Measurements from ENCODE around the gene TNPO1. TPM values are rescaled to one million over a fixed set of nuclear protein-coding genes. Genes with fewer than 3 reads are reported as not detected.

Gene TNPO1
- total and polyA plus RNA-seq, 2 of the 13 experiments (the other 11 are each of a cell fraction or from before 2014, with no cell fraction given) = 26.7 to 123 TPM

DNA sequence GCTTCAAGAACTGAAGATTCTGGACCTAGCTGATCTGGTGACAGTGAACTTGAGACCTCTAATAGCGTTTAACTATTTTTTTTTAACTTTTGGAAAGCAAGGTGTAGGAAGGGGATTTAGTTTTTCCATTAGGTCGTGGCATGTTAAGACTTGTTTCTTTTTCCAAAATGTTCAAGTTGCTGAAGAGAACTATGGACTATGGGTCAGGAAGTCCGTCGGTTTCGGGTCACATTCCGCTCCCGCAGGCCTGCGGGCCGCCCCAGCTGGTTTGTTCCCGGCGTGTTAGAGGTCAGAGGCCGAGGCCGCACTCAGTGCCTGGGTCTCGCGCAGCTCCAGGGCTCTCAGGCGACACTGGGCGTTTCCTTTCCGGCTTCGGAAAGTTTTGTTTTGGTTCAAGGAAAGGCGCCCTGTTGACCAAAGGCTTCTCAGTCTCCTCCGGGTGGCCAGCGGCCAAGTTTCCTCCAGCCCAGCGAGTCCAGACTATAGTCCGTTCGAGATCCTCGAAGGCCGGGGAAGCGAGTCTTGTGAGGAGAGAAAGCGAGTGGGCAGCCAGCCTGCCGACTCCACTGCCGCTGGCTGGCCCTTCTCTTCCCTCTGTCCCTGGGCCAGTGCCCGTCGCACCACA, 138.8 kb downstream of the TNPO1 start (continued):
- TF ChIP-seq, protein P1, sequence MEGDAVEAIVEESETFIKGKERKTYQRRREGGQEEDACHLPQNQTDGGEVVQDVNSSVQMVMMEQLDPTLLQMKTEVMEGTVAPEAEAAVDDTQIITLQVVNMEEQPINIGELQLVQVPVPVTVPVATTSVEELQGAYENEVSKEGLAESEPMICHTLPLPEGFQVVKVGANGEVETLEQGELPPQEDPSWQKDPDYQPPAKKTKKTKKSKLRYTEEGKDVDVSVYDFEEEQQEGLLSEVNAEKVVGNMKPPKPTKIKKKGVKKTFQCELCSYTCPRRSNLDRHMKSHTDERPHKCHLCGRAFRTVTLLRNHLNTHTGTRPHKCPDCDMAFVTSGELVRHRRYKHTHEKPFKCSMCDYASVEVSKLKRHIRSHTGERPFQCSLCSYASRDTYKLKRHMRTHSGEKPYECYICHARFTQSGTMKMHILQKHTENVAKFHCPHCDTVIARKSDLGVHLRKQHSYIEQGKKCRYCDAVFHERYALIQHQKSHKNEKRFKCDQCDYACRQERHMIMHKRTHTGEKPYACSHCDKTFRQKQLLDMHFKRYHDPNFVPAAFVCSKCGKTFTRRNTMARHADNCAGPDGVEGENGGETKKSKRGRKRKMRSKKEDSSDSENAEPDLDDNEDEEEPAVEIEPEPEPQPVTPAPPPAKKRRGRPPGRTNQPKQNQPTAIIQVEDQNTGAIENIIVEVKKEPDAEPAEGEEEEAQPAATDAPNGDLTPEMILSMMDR (CRISPR knock-in tag; IDR thresholded peaks at IDR 0.05) = no peak
- TF ChIP-seq, protein P2, sequence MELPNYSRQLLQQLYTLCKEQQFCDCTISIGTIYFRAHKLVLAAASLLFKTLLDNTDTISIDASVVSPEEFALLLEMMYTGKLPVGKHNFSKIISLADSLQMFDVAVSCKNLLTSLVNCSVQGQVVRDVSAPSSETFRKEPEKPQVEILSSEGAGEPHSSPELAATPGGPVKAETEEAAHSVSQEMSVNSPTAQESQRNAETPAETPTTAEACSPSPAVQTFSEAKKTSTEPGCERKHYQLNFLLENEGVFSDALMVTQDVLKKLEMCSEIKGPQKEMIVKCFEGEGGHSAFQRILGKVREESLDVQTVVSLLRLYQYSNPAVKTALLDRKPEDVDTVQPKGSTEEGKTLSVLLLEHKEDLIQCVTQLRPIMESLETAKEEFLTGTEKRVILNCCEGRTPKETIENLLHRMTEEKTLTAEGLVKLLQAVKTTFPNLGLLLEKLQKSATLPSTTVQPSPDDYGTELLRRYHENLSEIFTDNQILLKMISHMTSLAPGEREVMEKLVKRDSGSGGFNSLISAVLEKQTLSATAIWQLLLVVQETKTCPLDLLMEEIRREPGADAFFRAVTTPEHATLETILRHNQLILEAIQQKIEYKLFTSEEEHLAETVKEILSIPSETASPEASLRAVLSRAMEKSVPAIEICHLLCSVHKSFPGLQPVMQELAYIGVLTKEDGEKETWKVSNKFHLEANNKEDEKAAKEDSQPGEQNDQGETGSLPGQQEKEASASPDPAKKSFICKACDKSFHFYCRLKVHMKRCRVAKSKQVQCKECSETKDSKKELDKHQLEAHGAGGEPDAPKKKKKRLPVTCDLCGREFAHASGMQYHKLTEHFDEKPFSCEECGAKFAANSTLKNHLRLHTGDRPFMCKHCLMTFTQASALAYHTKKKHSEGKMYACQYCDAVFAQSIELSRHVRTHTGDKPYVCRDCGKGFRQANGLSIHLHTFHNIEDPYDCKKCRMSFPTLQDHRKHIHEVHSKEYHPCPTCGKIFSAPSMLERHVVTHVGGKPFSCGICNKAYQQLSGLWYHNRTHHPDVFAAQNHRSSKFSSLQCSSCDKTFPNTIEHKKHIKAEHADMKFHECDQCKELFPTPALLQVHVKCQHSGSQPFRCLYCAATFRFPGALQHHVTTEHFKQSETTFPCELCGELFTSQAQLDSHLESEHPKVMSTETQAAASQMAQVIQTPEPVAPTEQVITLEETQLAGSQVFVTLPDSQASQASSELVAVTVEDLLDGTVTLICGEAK (IDR thresholded peaks at IDR 0.05) = no peak
- TF ChIP-seq, protein P2 (CRISPR knock-in tag; IDR thresholded peaks at IDR 0.05) = no peak; the same call in 1 of the 2 replicates
- no peak for TF ChIP-seq ZNF646 (CRISPR knock-in tag; IDR thresholded peaks at IDR 0.05)
- no peak for TF ChIP-seq ZSCAN31 (CRISPR knock-in tag; IDR thresholded peaks at IDR 0.05; ENCODE audit: low read depth)
- no peak for TF ChIP-seq ZFP41 (CRISPR knock-in tag; IDR thresholded peaks at IDR 0.05; ENCODE audit: borderline replicate concordance)
- 0 out of 2 replicates have a peak, but pooled peaks have one; percentile 14 for TF ChIP-seq ZNF557 (CRISPR knock-in tag; IDR thresholded peaks at IDR 0.05)
- no peak for TF ChIP-seq GLI4 (CRISPR knock-in tag; IDR thresholded peaks at IDR 0.05; ENCODE audit: borderline replicate concordance)
- no peak for TF ChIP-seq ZNF329 (CRISPR knock-in tag; IDR thresholded peaks at IDR 0.05; ENCODE audit: low read depth)
